HG02970 (cell line): ENCODE results near the gene PTMS.

Source experiments
- ATAC-seq: cut with Tn5 transposase; IDR thresholded peaks from one replicate; pipeline ENCODE4 v1.9.1; 2021; ENCODE audit warnings: mild to moderate bottlenecking, moderate library complexity, moderate number of reproducible peaks; ENCODE audit not compliant: unreplicated experiment, low FRiP score

PTMS gene

GRCh38 chr12:6784761-6785160 lies 18.6 kb downstream of the PTMS start:
- ATAC-seq: no peak

- ATAC-seq: no peak
These were observed 20.4 kb downstream of the PTMS start for GRCh38 chr12:6786416-6787094.

DNA sequence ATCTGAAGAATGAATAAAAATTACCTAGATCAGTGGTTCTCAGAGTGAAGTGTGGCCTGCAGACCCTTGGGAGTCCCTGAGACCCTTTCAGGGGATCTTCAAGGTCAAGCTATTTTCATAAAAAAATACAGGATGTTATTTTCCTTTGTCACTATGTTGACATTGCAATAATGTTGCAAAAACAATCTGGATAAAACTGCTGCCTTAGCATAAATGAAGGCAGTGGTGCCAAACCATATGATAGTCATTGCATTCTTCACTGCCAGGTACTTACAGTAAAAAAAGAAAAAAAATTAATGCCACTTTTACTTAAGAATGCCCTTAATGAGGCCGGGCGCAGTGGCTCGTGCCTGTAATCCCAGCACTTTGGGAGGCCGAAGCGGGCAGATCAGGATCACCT lies 21.1 kb downstream of the PTMS start:
- ATAC-seq: no peak

DNA sequence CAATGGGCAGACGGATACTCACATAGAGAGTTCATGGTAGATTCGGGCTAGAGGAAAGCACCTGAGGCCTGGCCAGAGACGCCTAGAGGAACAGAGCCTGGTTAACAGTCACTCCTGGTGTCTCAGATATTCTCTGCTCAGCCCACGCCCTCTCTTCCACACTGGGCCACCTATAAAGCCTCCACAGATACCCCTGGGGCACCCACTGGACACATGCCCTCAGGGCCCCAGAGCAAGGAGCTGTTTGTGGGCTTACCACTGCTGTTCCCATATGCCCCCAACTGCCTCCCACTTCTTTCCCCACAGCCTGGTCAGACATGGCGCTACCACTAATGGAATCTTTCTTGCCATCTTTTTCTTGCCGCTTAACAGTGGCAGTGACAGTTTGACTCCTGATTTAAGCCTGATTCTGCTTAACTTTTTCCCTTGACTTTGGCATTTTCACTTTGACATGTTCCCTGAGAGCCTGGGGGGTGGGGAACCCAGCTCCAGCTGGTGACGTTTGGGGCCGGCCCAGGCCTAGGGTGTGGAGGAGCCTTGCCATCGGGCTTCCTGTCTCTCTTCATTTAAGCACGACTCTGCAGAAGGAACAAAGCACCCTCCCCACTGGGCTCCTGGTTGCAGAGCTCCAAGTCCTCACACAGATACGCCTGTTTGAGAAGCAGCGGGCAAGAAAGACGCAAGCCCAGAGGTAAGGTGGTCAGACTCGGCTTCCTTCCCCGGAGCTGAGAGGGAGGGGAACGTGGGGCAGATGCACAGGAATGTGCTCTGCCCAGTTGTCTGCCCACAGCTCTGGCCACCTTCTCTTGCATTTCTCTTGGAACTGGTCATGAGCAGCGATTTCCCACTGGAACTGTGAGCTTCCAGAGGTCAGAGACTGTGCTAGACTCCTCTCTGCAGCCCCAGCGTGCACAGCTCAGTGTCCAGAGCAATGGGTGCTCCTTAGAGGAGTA lies 23.1 kb downstream of the PTMS start, which contains the start of gene CD4:
Gene CD4, plus strand, starts transcription at position 557 of the 953 bp plus-strand sequence. CDS start 10,611 bp downstream, outside the sequence.
- no peak for ATAC-seq

DNA sequence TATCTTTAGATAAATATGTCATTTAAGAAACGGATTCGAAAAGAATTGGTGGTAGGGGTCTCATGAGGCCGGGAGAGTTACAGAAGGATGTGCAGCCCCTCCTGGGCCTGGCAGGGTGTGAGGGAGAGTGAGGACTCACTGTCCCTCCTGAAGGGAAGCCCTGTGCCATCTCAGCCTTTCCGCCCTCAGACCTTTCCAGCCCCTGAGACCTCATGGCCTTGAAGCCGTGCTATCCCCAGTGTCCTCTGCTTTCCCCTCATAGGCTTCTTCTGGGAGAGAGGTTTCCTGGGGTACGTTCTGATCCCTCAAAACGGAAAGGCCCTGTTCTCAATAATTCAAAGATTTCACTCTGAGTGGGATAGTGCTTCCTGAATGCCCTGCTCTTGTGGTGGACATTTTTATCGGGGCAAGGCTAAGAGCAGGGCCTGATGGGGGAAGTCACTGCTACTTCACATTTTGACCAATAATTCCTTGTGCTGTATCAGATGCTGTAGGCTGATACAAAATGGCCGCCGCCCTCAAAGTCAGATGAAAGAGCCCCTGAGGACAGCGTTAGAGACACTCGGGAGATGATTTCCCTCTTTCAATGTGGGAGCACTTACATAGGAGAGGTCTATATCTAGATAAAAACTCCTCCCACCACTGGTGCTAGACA lies 24.5 kb downstream of the PTMS start:
- no peak for ATAC-seq

- ATAC-seq: no peak
These were observed 25.9 kb downstream of the PTMS start for GRCh38 chr12:6791931-6792520.

DNA sequence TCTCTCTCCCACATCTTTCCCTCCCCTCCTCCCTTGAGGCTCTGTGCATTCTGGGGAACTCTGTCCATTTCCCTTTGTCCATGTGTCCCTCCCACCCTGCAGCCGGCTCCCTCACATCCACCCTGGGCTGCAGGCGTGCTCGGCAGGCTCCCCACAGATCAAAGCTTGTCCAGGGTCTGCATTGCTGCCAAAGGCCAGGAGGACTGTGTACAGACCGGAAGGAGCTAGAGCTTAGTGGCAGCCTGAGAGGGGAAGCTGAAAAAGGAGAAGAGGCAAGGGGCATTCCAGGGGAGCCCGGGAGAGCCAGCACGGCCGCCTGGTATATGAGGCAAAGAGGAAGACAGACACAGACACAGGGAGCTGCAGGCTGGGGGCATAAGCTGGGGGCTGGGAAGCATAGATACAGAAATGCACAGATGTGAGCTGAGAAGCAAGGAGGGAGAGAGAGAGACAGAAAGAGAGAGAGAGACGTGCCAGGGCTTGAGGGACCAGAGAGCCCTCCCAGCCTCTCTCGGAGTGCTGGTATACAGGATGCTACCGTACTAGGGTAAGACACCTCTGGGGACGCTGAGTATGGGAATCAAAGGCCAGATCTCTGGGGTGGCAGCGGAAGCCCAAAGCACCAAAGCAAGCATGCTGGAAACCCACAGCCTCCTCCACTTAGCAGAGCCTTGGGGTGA lies 26.5 kb downstream of the PTMS start:
- ATAC-seq: no peak

DNA sequence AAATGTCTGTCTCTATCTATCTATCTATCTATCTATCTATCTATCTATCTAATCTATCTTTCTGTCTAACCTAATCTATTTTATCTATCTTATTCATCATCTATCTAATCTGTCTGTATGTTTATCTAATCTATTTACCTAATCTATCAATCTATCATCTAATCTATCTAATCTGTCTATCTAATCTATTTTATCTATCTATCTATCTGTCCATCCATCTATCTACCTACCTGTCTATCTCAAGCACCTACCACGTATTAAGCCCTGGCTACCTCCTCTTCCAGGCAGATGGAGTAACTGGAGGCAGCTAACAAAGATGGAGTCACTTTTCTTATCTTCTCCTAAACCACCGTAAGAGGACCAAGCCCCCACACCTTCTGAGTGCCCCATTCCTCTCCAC lies 28.9 kb downstream of the PTMS start:
- ATAC-seq: no peak

- ATAC-seq: no peak
These were observed 30.4 kb downstream of the PTMS start for GRCh38 chr12:6796576-6796975.

GRCh38 chr12:6799147-6799546 lies 33.0 kb downstream of the PTMS start:
- no peak for ATAC-seq

DNA sequence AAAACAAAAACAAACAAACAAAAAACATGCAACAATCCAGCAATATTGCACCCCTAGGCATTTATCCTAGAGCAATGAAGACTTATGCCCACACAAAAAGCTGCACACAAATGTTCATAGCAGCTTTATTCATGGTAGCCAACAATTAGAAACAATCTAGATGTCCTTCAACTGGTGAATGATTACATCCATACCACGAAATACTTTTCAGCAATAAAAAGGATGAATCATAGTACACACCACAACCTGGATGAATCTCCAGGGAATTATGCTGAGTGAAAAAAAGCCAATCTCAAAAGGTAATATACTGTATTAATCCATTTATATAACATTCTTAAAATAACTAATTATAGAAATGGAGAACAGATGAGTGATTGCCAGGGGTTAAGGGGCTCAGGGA lies 41.0 kb downstream of the PTMS start:
- ATAC-seq: no peak

GRCh38 chr12:6809056-6809455 lies 42.9 kb downstream of the PTMS start:
- no peak for ATAC-seq

DNA sequence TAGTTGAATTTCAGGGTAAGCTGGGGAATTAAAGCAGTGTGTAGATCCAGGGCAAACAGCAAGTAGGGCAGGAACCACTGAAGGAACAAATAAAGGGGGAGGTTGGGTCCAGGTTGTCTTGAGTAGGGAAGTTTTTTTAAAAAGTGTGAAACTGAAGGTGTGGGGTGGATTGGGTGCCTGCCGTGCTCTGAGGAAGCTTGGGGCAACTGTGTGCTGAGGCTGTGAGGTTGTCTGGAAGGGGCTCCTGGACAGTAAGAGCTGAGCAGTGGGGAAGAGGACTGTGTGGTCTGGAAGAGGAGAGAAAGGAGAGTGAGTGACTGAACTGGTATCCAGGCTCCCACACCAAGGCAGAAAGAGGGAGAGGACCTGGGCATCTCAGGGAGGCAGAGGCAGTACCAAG lies 44.6 kb downstream of the PTMS start:
- no peak for ATAC-seq

DNA sequence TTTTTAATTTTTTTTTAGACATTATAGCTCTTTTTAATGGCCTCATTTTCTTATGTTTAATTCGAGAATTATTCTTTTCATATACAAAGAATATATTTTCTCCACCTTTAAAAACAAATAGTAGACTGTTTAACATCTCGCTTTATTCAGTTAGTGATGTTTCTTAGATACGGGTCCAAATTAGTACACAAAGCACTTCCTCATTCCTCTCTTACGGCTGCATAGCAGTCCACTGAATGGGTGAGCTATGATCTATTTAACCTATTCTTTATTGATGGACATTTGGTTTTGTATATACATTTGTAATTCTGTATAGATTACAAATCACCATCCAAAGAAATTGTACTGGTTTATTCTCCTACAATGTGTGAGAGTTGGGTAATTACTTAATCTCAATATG lies 47.2 kb downstream of the PTMS start:
- ATAC-seq: no peak

- ATAC-seq: no peak
These were observed 50.4 kb downstream of the PTMS start for GRCh38 chr12:6816598-6816997.

DNA sequence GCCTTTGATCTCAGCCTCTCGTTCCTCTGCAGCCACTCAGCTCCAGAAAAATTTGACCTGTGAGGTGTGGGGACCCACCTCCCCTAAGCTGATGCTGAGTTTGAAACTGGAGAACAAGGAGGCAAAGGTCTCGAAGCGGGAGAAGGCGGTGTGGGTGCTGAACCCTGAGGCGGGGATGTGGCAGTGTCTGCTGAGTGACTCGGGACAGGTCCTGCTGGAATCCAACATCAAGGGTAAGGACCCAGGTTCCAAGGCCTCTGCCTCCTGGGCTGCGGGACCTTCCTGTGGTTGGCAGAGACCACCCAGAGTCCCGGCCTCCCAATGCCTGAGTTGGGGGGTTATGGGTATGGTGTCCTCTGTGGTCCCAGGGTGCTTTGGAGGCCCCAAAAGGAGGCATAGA lies 50.9 kb downstream of the PTMS start:
- ATAC-seq: no peak

DNA sequence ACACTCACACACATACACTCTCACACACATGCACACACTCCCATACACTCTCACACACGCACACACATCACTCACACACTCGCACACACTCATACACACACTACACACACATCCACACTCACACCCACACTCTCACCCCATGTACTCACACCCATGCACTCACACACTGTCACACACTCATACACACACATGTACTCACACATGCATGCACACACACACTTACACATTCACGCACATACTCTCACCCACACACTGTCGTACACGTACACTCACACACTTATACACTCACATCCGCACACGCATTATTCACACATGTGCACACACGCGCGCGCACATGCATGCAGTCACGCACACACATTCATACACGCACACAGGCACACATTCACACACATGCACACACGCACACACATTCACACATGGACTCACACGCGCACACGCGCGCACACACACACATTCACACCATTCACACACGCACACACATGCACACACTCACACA lies 51.5 kb downstream of the PTMS start:
- no peak for ATAC-seq

DNA sequence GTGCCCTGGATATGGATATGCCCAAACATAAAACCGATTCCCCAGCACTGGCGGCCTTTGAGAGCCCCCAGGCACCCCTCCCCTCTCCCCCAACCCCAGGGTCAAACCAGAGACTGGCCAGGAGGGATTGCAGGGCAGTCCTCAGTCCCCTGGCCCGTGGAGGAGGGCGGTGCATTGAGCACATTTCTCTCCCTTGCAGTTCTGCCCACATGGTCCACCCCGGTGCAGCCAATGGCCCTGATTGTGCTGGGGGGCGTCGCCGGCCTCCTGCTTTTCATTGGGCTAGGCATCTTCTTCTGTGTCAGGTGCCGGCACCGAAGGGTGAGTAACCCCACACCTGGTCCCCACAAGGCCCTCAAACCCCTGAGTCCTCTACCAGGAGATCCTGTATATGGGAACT lies 52.1 kb downstream of the PTMS start:
- no peak for ATAC-seq

- no peak for ATAC-seq
These were observed 52.5 kb downstream of the PTMS start for GRCh38 chr12:6818645-6819044.
